Tracheal epithelial cell (primary cell): ENCODE measurements around the gene LMAN2. TPM values are rescaled to one million over a fixed set of nuclear protein-coding genes. Genes with fewer than 3 reads are reported as not detected.

Experiments
- total RNA-seq: library from RNA; depleted of rRNA; stranded (reverse); fragments of >200 nt; gene quantifications from 2 replicates; pipeline ENCODE4 v1.2.1, GENCODE V29; 2014

Gene LMAN2, protein sequence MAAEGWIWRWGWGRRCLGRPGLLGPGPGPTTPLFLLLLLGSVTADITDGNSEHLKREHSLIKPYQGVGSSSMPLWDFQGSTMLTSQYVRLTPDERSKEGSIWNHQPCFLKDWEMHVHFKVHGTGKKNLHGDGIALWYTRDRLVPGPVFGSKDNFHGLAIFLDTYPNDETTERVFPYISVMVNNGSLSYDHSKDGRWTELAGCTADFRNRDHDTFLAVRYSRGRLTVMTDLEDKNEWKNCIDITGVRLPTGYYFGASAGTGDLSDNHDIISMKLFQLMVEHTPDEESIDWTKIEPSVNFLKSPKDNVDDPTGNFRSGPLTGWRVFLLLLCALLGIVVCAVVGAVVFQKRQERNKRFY
- 295 and 378 TPM in 2 replicates for total RNA-seq

DNA sequence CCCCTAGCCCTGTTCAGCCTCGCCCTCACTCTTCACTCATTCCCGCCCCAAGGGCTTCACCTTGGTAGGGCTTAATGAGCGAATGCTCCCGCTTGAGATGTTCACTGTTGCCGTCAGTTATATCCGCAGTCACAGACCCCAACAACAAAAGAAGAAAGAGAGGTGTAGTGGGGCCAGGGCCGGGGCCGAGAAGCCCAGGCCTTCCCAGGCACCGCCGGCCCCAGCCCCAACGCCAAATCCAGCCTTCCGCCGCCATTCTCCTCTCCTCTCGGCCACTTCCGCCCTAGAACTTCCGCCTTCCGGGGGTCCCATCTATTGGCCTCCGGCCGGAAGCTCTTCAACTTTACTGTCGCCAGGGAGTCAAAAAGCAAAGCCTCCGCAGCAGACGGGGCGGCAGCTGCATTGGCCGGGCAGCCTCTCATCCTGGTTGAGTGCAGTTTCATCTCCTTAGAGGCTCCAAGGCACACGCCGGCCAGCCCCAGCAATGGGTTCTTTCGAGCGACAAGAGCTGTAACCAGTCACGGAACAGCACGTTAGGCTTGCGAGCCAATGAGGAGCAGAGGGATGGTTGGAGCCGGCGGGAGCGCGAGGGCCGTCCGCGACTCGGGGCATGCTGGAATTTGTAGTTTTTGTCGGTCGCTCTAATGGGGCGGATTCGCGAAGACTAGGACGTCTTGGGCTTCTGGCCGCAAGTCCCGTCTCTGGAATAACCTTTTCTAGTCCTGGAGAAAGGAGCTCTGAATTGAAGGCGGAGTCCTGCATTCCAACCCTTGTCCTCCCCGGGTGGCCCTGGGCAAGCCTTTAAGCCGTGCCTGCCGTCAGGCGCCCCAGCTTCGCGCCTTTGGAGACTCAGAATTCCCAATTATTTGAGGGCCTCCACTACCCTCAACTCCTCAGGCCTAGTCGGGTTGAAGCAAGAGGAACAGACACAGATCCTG lies at the start of gene LMAN2:
LMAN2 (minus strand) TSS at position 277 of the 938 bp plus-strand sequence; CDS start at position 256, 21 bp downstream.

DNA sequence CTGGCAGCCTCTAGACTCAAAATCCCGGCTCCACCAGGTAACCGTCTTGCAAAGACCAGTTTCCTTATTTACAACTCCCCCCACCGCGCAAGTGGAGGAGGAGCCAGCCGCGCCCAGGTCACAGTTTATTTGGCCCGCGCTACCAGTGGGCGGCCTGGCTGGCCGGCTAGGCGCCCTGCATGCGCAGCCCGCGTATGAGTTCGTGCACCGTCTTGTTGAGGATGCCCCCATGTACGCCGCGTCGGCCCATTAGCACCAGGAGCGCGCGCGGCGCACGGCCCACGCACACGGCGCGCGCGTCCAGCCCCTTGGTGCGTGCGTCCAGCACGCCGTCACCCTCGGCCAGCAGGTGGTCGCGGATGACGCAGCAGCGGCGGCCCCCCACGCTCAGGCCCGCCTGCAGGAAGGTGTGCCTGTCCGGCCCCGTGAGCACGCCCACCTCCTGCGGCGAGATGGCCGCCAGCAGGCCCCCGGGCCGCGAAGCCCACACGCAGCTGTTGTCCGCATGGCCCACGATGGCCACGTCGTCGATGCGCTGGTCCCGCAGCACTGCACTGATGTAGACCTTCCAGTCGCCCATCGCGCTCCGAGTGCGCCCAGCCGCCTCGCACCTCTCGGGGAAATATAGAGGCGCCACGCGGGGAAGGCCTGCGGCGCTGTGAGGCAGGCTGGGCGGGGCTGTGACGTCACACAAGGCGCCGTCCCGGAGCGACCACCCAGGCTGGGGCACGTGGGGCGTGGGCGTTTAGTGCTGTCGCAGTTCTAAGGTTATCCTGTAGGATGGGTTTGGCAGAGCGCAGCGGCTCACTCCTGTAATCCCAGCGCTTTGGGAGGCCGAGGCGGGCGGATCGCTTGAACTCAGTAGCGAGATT lies 48.8 kb upstream of the LMAN2 start, which contains the start of gene PFN3:
PFN3 (minus strand) TSS at position 665 of the 872 bp plus-strand sequence; CDS start at position 580, 85 bp downstream.

DNA sequence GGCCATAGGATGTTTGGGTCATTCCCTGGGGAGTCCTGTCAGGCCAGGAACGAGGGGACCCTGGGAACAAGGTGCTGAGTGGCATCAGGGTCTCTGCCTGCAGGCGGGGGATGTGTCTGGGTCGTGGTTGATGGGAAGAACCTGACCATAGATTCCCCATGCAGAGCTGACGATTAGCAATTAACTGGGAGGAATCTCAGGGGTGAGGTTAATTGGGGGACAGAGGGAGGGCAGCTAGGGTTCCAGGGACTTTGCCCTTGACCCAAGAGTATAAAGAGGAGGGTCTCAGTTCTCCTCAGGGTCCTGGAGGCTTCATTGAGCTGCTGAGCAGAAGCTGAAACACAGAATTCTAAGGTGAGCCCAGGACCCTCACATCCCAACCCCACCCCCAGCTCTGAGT lies 32.7 kb upstream of the LMAN2 start, which contains the start of gene SLC34A1:
SLC34A1 (plus strand) TSS at position 301 of the 400 bp plus-strand sequence. CDS start 1,308 bp downstream, outside the sequence.

GRCh38 chr5:177357459-177358351 lies 6.2 kb upstream of the LMAN2 start, which contains the start of gene RGS14:
Gene RGS14 (plus strand): TSS chr5:177357924. CDS start chr5:177358025, 101 bp downstream.

GRCh38 chr5:177311723-177312648 lies 39.5 kb downstream of the LMAN2 start, which contains the start of gene MXD3:
Gene MXD3 (minus strand): TSS chr5:177311898. CDS start chr5:177311830, 68 bp downstream.

GRCh38 chr5:177303121-177303924 lies 48.1 kb downstream of the LMAN2 start, which contains the start of the genes PRELID1 and RAB24:
Gene PRELID1 (plus strand): TSS chr5:177303799. CDS start chr5:177303986, 187 bp downstream.
Gene RAB24 (minus strand): TSS chr5:177303719. CDS start chr5:177303288, 431 bp downstream.

Other genes with a start within 250 kb of the LMAN2 start
- 33.0 and 43.3 TPM in 2 replicates for gene NSD1, start 217.9 kb downstream of the LMAN2 start, total RNA-seq
- 8.1 and 14.0 TPM in 2 replicates for gene RAB24, start 47.9 kb downstream of the LMAN2 start, total RNA-seq
- 99.7 and 130 TPM in 2 replicates for gene PRELID1, start 47.9 kb downstream of the LMAN2 start, total RNA-seq
- gene MXD3, start 39.8 kb downstream of the LMAN2 start, total RNA-seq: 2.7 and 3.2 TPM in 2 replicates
- gene RGS14, start 6.3 kb upstream of the LMAN2 start, total RNA-seq: 8.2 and 15.1 TPM in 2 replicates
- 0.43 TPM in 1 of 2 replicates, not detected in the other for gene SLC34A1, start 32.8 kb upstream of the LMAN2 start, total RNA-seq
- gene PFN3, start 49.0 kb upstream of the LMAN2 start, total RNA-seq: not detected in 2 replicates
- gene F12, start 57.9 kb upstream of the LMAN2 start, total RNA-seq: 13.2 and 15.9 TPM in 2 replicates
- 19.4 and 32.8 TPM in 2 replicates for gene GRK6, start 75.0 kb upstream of the LMAN2 start, total RNA-seq
- gene PRR7, start 95.1 kb upstream of the LMAN2 start, total RNA-seq: 5.3 and 10.0 TPM in 2 replicates
- 39.6 and 130 TPM in 2 replicates for gene DBN1, start 122.0 kb upstream of the LMAN2 start, total RNA-seq
- 25.8 and 86.8 TPM in 2 replicates for gene PDLIM7, start 145.9 kb upstream of the LMAN2 start, total RNA-seq
- 0.85 and 1.7 TPM in 2 replicates for gene DOK3, start 158.2 kb upstream of the LMAN2 start, total RNA-seq
- gene DDX41, start 165.3 kb upstream of the LMAN2 start, total RNA-seq: 65.9 and 106 TPM in 2 replicates
- 9.8 and 14.2 TPM in 2 replicates for gene FAM193B, start 202.9 kb upstream of the LMAN2 start, total RNA-seq
- 121 and 141 TPM in 2 replicates for gene TMED9, start 240.5 kb upstream of the LMAN2 start, total RNA-seq
- gene B4GALT7, start 248.5 kb upstream of the LMAN2 start, total RNA-seq: 24.7 and 53.7 TPM in 2 replicates